CD4-positive, CD25-positive, alpha-beta regulatory T cell (primary cell): ENCODE measurements around the gene VEGFA. TPM values are rescaled to one million over a fixed set of nuclear protein-coding genes. Genes with fewer than 3 reads are reported as not detected.

Source experiments
- ATAC-seq, 2 donors: fragments of 150-1000 bp; cut with Tn5 transposase; one replicate each; pipeline ENCODE4 v1.10.0; 2021; ENCODE audit warnings: low read depth in 2 of 2, moderate number of reproducible peaks in 2 of 2, moderate library complexity in 1 of 2
- DNase-seq, 3 donors: peaks; one replicate each; pipeline versions ENCODE4 v3.0.0 to v3.0.0-alpha.2; 2012 to 2022; ENCODE audit warnings: mixed read lengths in 1 of 3
- H3K27ac ChIP-seq: one replicate; pipeline ENCODE4 v1.7.0; 2013; ENCODE audit warnings: mild to moderate bottlenecking, low read length; ENCODE audit not compliant: insufficient read depth, poor library complexity, severe bottlenecking
- H3K27me3 ChIP-seq: one replicate; pipeline ENCODE4 v1.7.0; 2013; ENCODE audit warnings: low read length; ENCODE audit not compliant: control insufficient read depth, insufficient read depth
- H3K36me3 ChIP-seq: one replicate; pipeline ENCODE4 v1.7.0; 2013; ENCODE audit warnings: mild to moderate bottlenecking, low read length, moderate library complexity; ENCODE audit not compliant: control insufficient read depth, insufficient read depth
- H3K4me1 ChIP-seq: 2 replicates; pipeline ENCODE4 v1.7.0; 2013; ENCODE audit warnings: mild to moderate bottlenecking, low read length; ENCODE audit not compliant: insufficient read depth, control insufficient read depth, poor library complexity, severe bottlenecking
- H3K4me3 ChIP-seq: one replicate; pipeline ENCODE4 v1.7.0; 2013; ENCODE audit warnings: low read depth, mild to moderate bottlenecking, low read length, moderate library complexity
- H3K9me3 ChIP-seq, 2 experiments: 1 replicate in 1 of 2; 2 replicates in 1 of 2; pipeline ENCODE4 v1.7.0; 2013; ENCODE audit warnings: low read length in 2 of 2, mild to moderate bottlenecking in 1 of 2, moderate library complexity in 1 of 2; ENCODE audit not compliant: control insufficient read depth in 2 of 2
- H3K27ac Mint-ChIP-seq, 3 donors: one replicate each; pipeline ENCODE4 v1.8.0; 2020 to 2022; ENCODE audit warnings: mild to moderate bottlenecking in 3 of 3, mixed read lengths in 3 of 3, moderate library complexity in 2 of 3
- H3K27me3 Mint-ChIP-seq: one replicate; pipeline ENCODE4 v1.8.0; 2022; ENCODE audit warnings: mild to moderate bottlenecking, mixed read lengths
- H3K36me3 Mint-ChIP-seq: one replicate; pipeline ENCODE4 v1.8.0; 2020; ENCODE audit warnings: mixed read lengths
- H3K4me1 Mint-ChIP-seq, 4 donors: one replicate each; pipeline ENCODE4 v1.8.0; 2020 to 2022; ENCODE audit warnings: mixed read lengths in 4 of 4, mild to moderate bottlenecking in 1 of 4
- H3K4me3 Mint-ChIP-seq, 4 donors: one replicate each; pipeline ENCODE4 v1.8.0; 2020 to 2022; ENCODE audit warnings: mild to moderate bottlenecking in 4 of 4, mixed read lengths in 4 of 4, moderate library complexity in 3 of 4
- H3K9me3 Mint-ChIP-seq, 7 donors: one replicate each; pipeline ENCODE4 v1.8.0; 2020 to 2022; ENCODE audit warnings: mixed read lengths in 7 of 7, mild to moderate bottlenecking in 3 of 7, moderate library complexity in 2 of 7
- polyA plus RNA-seq, 4 donors: library from polyadenylated mRNA; unstranded; fragments of 300-500 nt; fragmentation: Illumina TruSeq; gene quantifications; one replicate each; pipeline ENCODE4 v1.2.3, GENCODE V29; 2021
- total RNA-seq: library from RNA; stranded (reverse); gene quantifications from one replicate; pipeline ENCODE4 v1.2.3, GENCODE V29; 2022

VEGFA gene
- total and polyA plus RNA-seq, 5 donors from 2014 or later = 0.01 to 0.22 (median 0.13) TPM; not detected in 2

GRCh38 chr6:43776799-43777776, 7.1 kb downstream of the VEGFA start:
- Histone ChIP-seq H3K27me3 (peaks cover 10% of the 10 kb centered on the region), H3K4me1 (peaks cover 5% of the 10 kb centered on the region), H3K4me3 (no peak overlapping the region), H3K36me3 (no peaks in the 10 kb centered on the region), H3K9me3 (no peaks in the 10 kb centered on the region), H3K27ac (no peak overlapping the region)
- Mint-ChIP-seq H3K27ac (no peak overlapping the region), H3K27me3 (peaks cover 23% of the 10 kb centered on the region), H3K4me1 (peaks cover 0 to 17% (median 4%) of the 10 kb centered on the region in 4 donors), H3K9me3 (no peaks in the 10 kb centered on the region), H3K4me3 (peak overlapping the region in 1 of 4 donors; percentile 14), H3K36me3 (no peaks in the 10 kb centered on the region)
- no peak for DNase-seq
- ATAC-seq = no peak

GRCh38 chr6:43778131-43778855, 8.3 kb downstream of the VEGFA start:
- no peak overlapping the region for H3K27ac ChIP-seq
- H3K9me3 ChIP-seq = no peaks in the 10 kb centered on the region
- Mint-ChIP-seq H3K36me3 (no peaks in the 10 kb centered on the region), H3K27me3 (peaks cover 11% of the 10 kb centered on the region), H3K9me3 (no peaks in the 10 kb centered on the region), H3K27ac (no peak overlapping the region), H3K4me3 (no peak overlapping the region), H3K4me1 (peaks cover 0 to 10% (median 2%) of the 10 kb centered on the region in 4 donors)
- ATAC-seq (no peak), DNase-seq (no peak)
- peaks cover 8% of the 10 kb centered on the region for H3K27me3 ChIP-seq
- H3K36me3 ChIP-seq = no peaks in the 10 kb centered on the region
- H3K4me1 ChIP-seq = peaks cover 3% of the 10 kb centered on the region
- no peak overlapping the region for H3K4me3 ChIP-seq

- no peaks in the 10 kb centered on the region for H3K36me3 Mint-ChIP-seq
- Histone ChIP-seq H3K27ac (no peak overlapping the region), H3K4me3 (no peak overlapping the region), H3K27me3 (peaks cover 4% of the 10 kb centered on the region), H3K36me3 (no peaks in the 10 kb centered on the region), H3K9me3 (no peaks in the 10 kb centered on the region), H3K4me1 (peaks cover 3% of the 10 kb centered on the region)
- no peak for ATAC-seq
- no peak for DNase-seq
- H3K27ac Mint-ChIP-seq = peak overlapping the region in 1 of 3 donors; percentile 56
- H3K9me3 Mint-ChIP-seq = no peaks in the 10 kb centered on the region
- no peak overlapping the region for H3K4me3 Mint-ChIP-seq
- peaks cover 5% of the 10 kb centered on the region for H3K27me3 Mint-ChIP-seq
- peaks cover 0 to 8% (median 1%) of the 10 kb centered on the region in 4 donors for H3K4me1 Mint-ChIP-seq
Observed at GRCh38 chr6:43778976-43779851, 9.2 kb downstream of the VEGFA start.

GRCh38 chr6:43779852-43780236, 9.8 kb downstream of the VEGFA start:
- no peaks in the 10 kb centered on the region for H3K36me3 ChIP-seq
- no peak overlapping the region for H3K27ac ChIP-seq
- no peak overlapping the region for H3K27ac Mint-ChIP-seq
- H3K4me3 Mint-ChIP-seq = no peak overlapping the region
- DNase-seq (no peak), ATAC-seq (no peak)
- H3K9me3 ChIP-seq = no peaks in the 10 kb centered on the region
- no peaks in the 10 kb centered on the region for H3K27me3 ChIP-seq
- H3K27me3 Mint-ChIP-seq = peaks cover 5% of the 10 kb centered on the region
- peaks cover 2% of the 10 kb centered on the region for H3K4me1 ChIP-seq
- H3K36me3 Mint-ChIP-seq = no peaks in the 10 kb centered on the region
- peaks cover 0 to 4% (median 1%) of the 10 kb centered on the region in 4 donors for H3K4me1 Mint-ChIP-seq
- no peak overlapping the region for H3K4me3 ChIP-seq
- no peaks in the 10 kb centered on the region for H3K9me3 Mint-ChIP-seq

GRCh38 chr6:43780293-43780692, 10.3 kb downstream of the VEGFA start:
- Mint-ChIP-seq H3K36me3 (no peaks in the 10 kb centered on the region), H3K9me3 (no peaks in the 10 kb centered on the region), H3K4me1 (peaks cover 0 to 4% (median 0%) of the 10 kb centered on the region in 4 donors), H3K27me3 (peaks cover 5% of the 10 kb centered on the region), H3K27ac (no peak overlapping the region), H3K4me3 (no peak overlapping the region)
- Histone ChIP-seq H3K4me3 (no peak overlapping the region), H3K27me3 (no peaks in the 10 kb centered on the region), H3K9me3 (no peaks in the 10 kb centered on the region), H3K27ac (no peak overlapping the region), H3K36me3 (no peaks in the 10 kb centered on the region), H3K4me1 (no peaks in the 10 kb centered on the region)
- DNase-seq (no peak), ATAC-seq (no peak)

- H3K27ac Mint-ChIP-seq = no peak overlapping the region
- H3K9me3 Mint-ChIP-seq = no peaks in the 10 kb centered on the region
- no peaks in the 10 kb centered on the region for H3K27me3 Mint-ChIP-seq
- no peaks in the 10 kb centered on the region for H3K27me3 ChIP-seq
- no peak overlapping the region for H3K4me3 Mint-ChIP-seq
- ATAC-seq (peak in 1 of 2 donors; percentile 8), DNase-seq (no peak)
- H3K27ac ChIP-seq = no peak overlapping the region
- no peaks in the 10 kb centered on the region for H3K9me3 ChIP-seq
- no peaks in the 10 kb centered on the region for H3K4me1 Mint-ChIP-seq
- no peaks in the 10 kb centered on the region for H3K4me1 ChIP-seq
- no peak overlapping the region for H3K4me3 ChIP-seq
- H3K36me3 Mint-ChIP-seq = no peaks in the 10 kb centered on the region
- H3K36me3 ChIP-seq = no peaks in the 10 kb centered on the region
Observed at GRCh38 chr6:43780941-43781928, 11.2 kb downstream of the VEGFA start.
